ENCODE measurements around the gene TNIK. TPM values are rescaled to one million over a fixed set of nuclear protein-coding genes. Genes with fewer than 3 reads are reported as not detected.

TNIK gene
- total and polyA plus RNA-seq, 2 of the 13 experiments (the other 11 are each of a cell fraction or from before 2014, with no cell fraction given): 0.15 to 0.22 TPM

DNA sequence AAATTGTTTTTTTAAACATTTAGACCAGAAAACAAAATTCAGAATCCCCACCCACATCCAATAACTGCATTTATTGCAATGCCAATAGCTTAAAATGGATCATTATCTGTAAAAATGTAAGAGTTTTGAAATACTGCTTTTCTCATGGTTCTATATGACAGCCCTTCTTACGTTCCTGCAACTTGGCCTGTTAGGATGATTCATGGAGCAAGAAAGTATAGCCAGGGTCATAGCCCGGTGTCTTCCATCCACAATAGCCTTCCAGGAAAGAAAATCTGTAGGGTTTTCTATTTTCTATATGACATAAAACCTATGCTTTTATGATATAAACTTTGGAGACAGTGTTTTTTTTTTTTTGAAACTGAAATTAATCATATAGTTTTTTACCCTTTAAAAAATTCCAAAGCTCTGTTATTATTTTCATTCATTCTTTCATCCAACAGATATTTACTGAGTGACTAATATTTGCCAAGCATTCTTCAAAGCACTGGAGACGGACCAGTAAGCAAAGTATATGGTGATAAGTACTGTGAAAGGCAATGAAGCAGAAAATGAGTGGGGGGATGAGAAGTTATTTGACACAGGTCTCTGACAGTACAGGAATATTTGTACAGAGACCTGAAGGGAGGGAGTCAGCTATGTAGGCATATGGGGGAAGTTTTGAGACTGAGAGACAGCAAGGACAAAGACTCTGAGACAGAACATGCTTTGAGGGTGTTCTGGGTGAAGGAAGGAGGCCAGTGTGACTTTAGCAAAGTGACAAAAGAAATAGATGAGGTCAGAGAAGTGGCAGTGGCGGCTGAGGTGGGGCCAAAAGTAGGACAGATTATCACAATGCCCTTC lies 404.6 kb downstream of the TNIK start (continued):
- TF ChIP-seq NCOA2 (CRISPR knock-in tag; IDR thresholded peaks at IDR 0.05): peak; percentile 74
- peak; percentile 34; the same call in 1 of the 2 replicates for TF ChIP-seq ARID2 (CRISPR knock-in tag; IDR thresholded peaks at IDR 0.05; ENCODE audit: borderline replicate concordance)
- peak; percentile 86; the same call in 1 of the 2 replicates for TF ChIP-seq NFIC (IDR thresholded peaks at IDR 0.05; ENCODE audit: low read length)
- no peak for TF ChIP-seq ZNF605 (CRISPR knock-in tag; IDR thresholded peaks at IDR 0.05)
- TF ChIP-seq, protein P1, sequence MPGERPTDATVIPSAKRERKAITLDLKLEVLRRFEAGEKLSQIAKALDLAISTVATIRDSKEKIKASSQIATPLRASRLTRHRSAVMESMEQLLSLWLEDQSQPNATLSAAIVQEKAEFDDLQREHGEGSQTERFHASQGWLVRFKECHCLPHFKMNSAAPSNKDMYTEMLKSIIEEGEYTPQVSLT (CRISPR knock-in tag; IDR thresholded peaks at IDR 0.05; ENCODE audit: borderline replicate concordance, low read depth): no peak
- no peak for TF ChIP-seq ELF4 (CRISPR knock-in tag; IDR thresholded peaks at IDR 0.05; ENCODE audit: borderline replicate concordance)
- no peak for TF ChIP-seq FIP1L1 (IDR thresholded peaks at IDR 0.05; ENCODE audit: borderline replicate concordance, insufficient read depth, low read depth, low read length)
- peak; percentile 48; the same call in 1 of the 2 replicates for TF ChIP-seq ZNF607 (CRISPR knock-in tag; IDR thresholded peaks at IDR 0.05; ENCODE audit: borderline replicate concordance)
- TF ChIP-seq KMT2A (CRISPR knock-in tag; IDR thresholded peaks at IDR 0.05): no peak
- no peak for TF ChIP-seq KMT2B (CRISPR knock-in tag; IDR thresholded peaks at IDR 0.05)
- TF ChIP-seq, protein P2, sequence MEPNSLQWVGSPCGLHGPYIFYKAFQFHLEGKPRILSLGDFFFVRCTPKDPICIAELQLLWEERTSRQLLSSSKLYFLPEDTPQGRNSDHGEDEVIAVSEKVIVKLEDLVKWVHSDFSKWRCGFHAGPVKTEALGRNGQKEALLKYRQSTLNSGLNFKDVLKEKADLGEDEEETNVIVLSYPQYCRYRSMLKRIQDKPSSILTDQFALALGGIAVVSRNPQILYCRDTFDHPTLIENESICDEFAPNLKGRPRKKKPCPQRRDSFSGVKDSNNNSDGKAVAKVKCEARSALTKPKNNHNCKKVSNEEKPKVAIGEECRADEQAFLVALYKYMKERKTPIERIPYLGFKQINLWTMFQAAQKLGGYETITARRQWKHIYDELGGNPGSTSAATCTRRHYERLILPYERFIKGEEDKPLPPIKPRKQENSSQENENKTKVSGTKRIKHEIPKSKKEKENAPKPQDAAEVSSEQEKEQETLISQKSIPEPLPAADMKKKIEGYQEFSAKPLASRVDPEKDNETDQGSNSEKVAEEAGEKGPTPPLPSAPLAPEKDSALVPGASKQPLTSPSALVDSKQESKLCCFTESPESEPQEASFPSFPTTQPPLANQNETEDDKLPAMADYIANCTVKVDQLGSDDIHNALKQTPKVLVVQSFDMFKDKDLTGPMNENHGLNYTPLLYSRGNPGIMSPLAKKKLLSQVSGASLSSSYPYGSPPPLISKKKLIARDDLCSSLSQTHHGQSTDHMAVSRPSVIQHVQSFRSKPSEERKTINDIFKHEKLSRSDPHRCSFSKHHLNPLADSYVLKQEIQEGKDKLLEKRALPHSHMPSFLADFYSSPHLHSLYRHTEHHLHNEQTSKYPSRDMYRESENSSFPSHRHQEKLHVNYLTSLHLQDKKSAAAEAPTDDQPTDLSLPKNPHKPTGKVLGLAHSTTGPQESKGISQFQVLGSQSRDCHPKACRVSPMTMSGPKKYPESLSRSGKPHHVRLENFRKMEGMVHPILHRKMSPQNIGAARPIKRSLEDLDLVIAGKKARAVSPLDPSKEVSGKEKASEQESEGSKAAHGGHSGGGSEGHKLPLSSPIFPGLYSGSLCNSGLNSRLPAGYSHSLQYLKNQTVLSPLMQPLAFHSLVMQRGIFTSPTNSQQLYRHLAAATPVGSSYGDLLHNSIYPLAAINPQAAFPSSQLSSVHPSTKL (CRISPR knock-in tag; IDR thresholded peaks at IDR 0.05): peak; percentile 74
- TF ChIP-seq SP5 (CRISPR knock-in tag; IDR thresholded peaks at IDR 0.05; ENCODE audit: borderline replicate concordance, low read depth): 0 out of 2 replicates have a peak, but pooled peaks have one; percentile 28
- TF ChIP-seq CREM (IDR thresholded peaks at IDR 0.05): peak; percentile 68; the same call in 1 of the 2 replicates
- TF ChIP-seq CREM (CRISPR knock-in tag; IDR thresholded peaks at IDR 0.05): no peak
- no peak for TF ChIP-seq THAP9 (CRISPR knock-in tag; IDR thresholded peaks at IDR 0.05; ENCODE audit: borderline replicate concordance)
- peak; percentile 53; the same call in 1 of the 2 replicates for TF ChIP-seq BCL6 (CRISPR knock-in tag; IDR thresholded peaks at IDR 0.05)
- TF ChIP-seq TOPORS (CRISPR knock-in tag; IDR thresholded peaks at IDR 0.05): no peak
- TF ChIP-seq ATF1 (CRISPR knock-in tag; IDR thresholded peaks at IDR 0.05): no peak
- TF ChIP-seq, protein P3, sequence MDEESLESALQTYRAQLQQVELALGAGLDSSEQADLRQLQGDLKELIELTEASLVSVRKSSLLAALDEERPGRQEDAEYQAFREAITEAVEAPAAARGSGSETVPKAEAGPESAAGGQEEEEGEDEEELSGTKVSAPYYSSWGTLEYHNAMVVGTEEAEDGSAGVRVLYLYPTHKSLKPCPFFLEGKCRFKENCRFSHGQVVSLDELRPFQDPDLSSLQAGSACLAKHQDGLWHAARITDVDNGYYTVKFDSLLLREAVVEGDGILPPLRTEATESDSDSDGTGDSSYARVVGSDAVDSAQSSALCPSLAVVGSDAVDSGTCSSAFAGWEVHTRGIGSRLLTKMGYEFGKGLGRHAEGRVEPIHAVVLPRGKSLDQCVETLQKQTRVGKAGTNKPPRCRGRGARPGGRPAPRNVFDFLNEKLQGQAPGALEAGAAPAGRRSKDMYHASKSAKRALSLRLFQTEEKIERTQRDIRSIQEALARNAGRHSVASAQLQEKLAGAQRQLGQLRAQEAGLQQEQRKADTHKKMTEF (CRISPR knock-in tag; IDR thresholded peaks at IDR 0.05): peak; percentile 53; the same call in 1 of the 2 replicates

Data from HepG2 (cell line).